ENCODE data around the gene ASGR2. TPM values are rescaled to one million over a fixed set of nuclear protein-coding genes. Genes with fewer than 3 reads are reported as not detected.
"Not testable (repeated sequence)": the region's sequence is repeated elsewhere in the genome, so short reads cannot be mapped to it uniquely, and the experiment has no call there.

The ASGR2 gene
- total RNA-seq, 1 experiment from 2014 or later: 0.13 TPM

GRCh38 chr17:7126386-7126785 is 11.8 kb upstream of the ASGR2 start:
- ATAC-seq; H3K36me3 Mint-ChIP-seq; H3K27ac Mint-ChIP-seq; H3K4me3 Mint-ChIP-seq; DNase-seq (ENCODE audit: low spot score); H3K9me3 Mint-ChIP-seq; POLR2A ChIA-PET: not testable (repeated sequence)
- peaks cover 31% of the 10 kb centered on the region for H3K4me1 Mint-ChIP-seq
- CTCF ChIA-PET: interaction anchor here (0.6 to 1.7 kb wide), 3 partner anchors 12 to 359 kb away, joined by 3 to 4 read pairs (median 3); partner anchors contain the start of gene ASGR2
- H3K27me3 Mint-ChIP-seq (ENCODE audit: low read depth): peaks cover 41% of the 10 kb centered on the region

GRCh38 chr17:7124923-7125322 is 10.3 kb upstream of the ASGR2 start:
- ATAC-seq (no peak), DNase-seq (ENCODE audit: low spot score) (no peak)
- ChIA-PET POLR2A (no interaction called here), CTCF (interaction anchor here (1.0 to 1.7 kb wide), 3 partner anchors 8 to 11 kb away, joined by 3 to 7 read pairs (median 3); partner anchors contain the start of gene ASGR2)
- Mint-ChIP-seq H3K27me3 (ENCODE audit: low read depth) (peaks cover 33% of the 10 kb centered on the region), H3K36me3 (no peaks in the 10 kb centered on the region), H3K27ac (no peak overlapping the region), H3K9me3 (no peaks in the 10 kb centered on the region), H3K4me3 (no peak overlapping the region), H3K4me1 (peaks cover 16% of the 10 kb centered on the region)
- no peak for TF ChIP-seq GRHL2 (CRISPR knock-in tag; IDR thresholded peaks at IDR 0.05; ENCODE audit: insufficient replicate concordance, severe bottlenecking)
- no peak for TF ChIP-seq FOXJ3 (CRISPR knock-in tag; IDR thresholded peaks at IDR 0.05; ENCODE audit: borderline replicate concordance)
- no peak for TF ChIP-seq NR3C1 (CRISPR knock-in tag; conservative IDR thresholded peaks at IDR 0.05; ENCODE audit: low read depth)

- ChIA-PET CTCF (interaction anchor here (1.6 to 1.8 kb wide), 2 partner anchors 9 to 12 kb away, joined by 7 to 10 read pairs; no protein-coding TSS in a partner anchor), POLR2A (no interaction called here)
- DNase-seq (ENCODE audit: low spot score): no peak
- Mint-ChIP-seq H3K27ac (no peak overlapping the region), H3K4me3 (no peak overlapping the region), H3K36me3 (no peaks in the 10 kb centered on the region), H3K9me3 (no peaks in the 10 kb centered on the region), H3K27me3 (ENCODE audit: low read depth) (peaks cover 26% of the 10 kb centered on the region), H3K4me1 (peaks cover 15% of the 10 kb centered on the region)
- no peak for ATAC-seq
- TF ChIP-seq TEAD1 (CRISPR knock-in tag; IDR thresholded peaks at IDR 0.05) (no peak), EMX1 (CRISPR knock-in tag; IDR thresholded peaks at IDR 0.05) (no peak), NFE2L1 (CRISPR knock-in tag; IDR thresholded peaks at IDR 0.05) (no peak), ZNF416 (CRISPR knock-in tag; IDR thresholded peaks at IDR 0.05) (no peak), E2F1 (CRISPR knock-in tag; IDR thresholded peaks at IDR 0.05) (no peak), TCF7 (CRISPR knock-in tag; IDR thresholded peaks at IDR 0.05; ENCODE audit: low read depth) (no peak), OVOL2 (CRISPR knock-in tag; IDR thresholded peaks at IDR 0.05; ENCODE audit: borderline replicate concordance) (no peak), ZNF396 (CRISPR knock-in tag; IDR thresholded peaks at IDR 0.05; ENCODE audit: borderline replicate concordance) (no peak), NR3C1 (CRISPR knock-in tag; conservative IDR thresholded peaks at IDR 0.05; ENCODE audit: low read depth) (no peak), ARID4B (CRISPR knock-in tag; IDR thresholded peaks at IDR 0.05; ENCODE audit: borderline replicate concordance) (no peak), USF2 (CRISPR knock-in tag; IDR thresholded peaks at IDR 0.05) (no peak), ZNF532 (CRISPR knock-in tag; IDR thresholded peaks at IDR 0.05; ENCODE audit: borderline replicate concordance) (no peak), TP53 (CRISPR knock-in tag; IDR thresholded peaks at IDR 0.05) (no peak), FOXK1 (CRISPR knock-in tag; IDR thresholded peaks at IDR 0.05) (no peak), HMGXB4 (CRISPR knock-in tag; IDR thresholded peaks at IDR 0.05) (no peak), ZNF263 (CRISPR knock-in tag; IDR thresholded peaks at IDR 0.05; ENCODE audit: low read depth) (no peak), GRHL2 (CRISPR knock-in tag; IDR thresholded peaks at IDR 0.05; ENCODE audit: insufficient replicate concordance, severe bottlenecking) (no peak), NR1H2 (CRISPR knock-in tag; IDR thresholded peaks at IDR 0.05) (no peak)
Observed at GRCh38 chr17:7123844-7124243, 9.2 kb upstream of the ASGR2 start.

All from WTC11 (cell line).